WTC11 (cell line): ENCODE results near the gene ZNF606.

Experiments used
- ATF1 ChIP-seq: sonication (generic); formaldehyde crosslinking; IDR thresholded peaks from 2 replicates; pipeline ENCODE4 v1.8.1; 2023; ENCODE audit warnings: mild to moderate bottlenecking, moderate library complexity, missing genetic modification reagents
- CTCF ChIP-seq: fragments of 200-600 bp; IDR thresholded peaks from 2 replicates; pipeline ENCODE4 v1.8.0; 2022; ENCODE audit warnings: antibody characterized with exemption
- ESRRA ChIP-seq: sonication (generic); formaldehyde crosslinking; IDR thresholded peaks from 2 replicates; pipeline ENCODE4 v1.8.1; 2022; ENCODE audit warnings: mild to moderate bottlenecking, missing genetic modification reagents, borderline replicate concordance
- IRF2 ChIP-seq: sonication (generic); formaldehyde crosslinking; IDR thresholded peaks from 2 replicates; pipeline ENCODE4 v1.8.0; 2022; ENCODE audit warnings: low read depth, missing genetic modification reagents, borderline replicate concordance
- NR1H2 ChIP-seq: sonication (generic); formaldehyde crosslinking; IDR thresholded peaks from 2 replicates; pipeline ENCODE4 v1.9.0; 2021; ENCODE audit warnings: mild to moderate bottlenecking, moderate library complexity, missing genetic modification reagents
- PRDM15 ChIP-seq: sonication (generic); formaldehyde crosslinking; IDR thresholded peaks from 2 replicates; pipeline ENCODE4 v1.8.0; 2022; ENCODE audit warnings: missing genetic modification reagents
- TF ChIP-seq, protein P1 (sequence below): sonication (generic); formaldehyde crosslinking; IDR thresholded peaks from 2 replicates; pipeline ENCODE4 v1.8.1; 2022; ENCODE audit warnings: low read depth, mild to moderate bottlenecking, moderate library complexity, missing genetic modification reagents, borderline replicate concordance

- TF ChIP-seq ATF1 (CRISPR knock-in tag) (no peak), CTCF (no peak), ESRRA (CRISPR knock-in tag) (no peak), IRF2 (CRISPR knock-in tag) (no peak), NR1H2 (CRISPR knock-in tag) (no peak), PRDM15 (no peak)
- TF ChIP-seq, protein P1, sequence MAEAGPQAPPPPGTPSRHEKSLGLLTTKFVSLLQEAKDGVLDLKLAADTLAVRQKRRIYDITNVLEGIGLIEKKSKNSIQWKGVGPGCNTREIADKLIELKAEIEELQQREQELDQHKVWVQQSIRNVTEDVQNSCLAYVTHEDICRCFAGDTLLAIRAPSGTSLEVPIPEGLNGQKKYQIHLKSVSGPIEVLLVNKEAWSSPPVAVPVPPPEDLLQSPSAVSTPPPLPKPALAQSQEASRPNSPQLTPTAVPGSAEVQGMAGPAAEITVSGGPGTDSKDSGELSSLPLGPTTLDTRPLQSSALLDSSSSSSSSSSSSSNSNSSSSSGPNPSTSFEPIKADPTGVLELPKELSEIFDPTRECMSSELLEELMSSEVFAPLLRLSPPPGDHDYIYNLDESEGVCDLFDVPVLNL: no peak
Observed at GRCh38 chr19:58000677-58001076, 1.9 kb downstream of the ZNF606 start.
